Thyroid gland (tissue), 4 donors: ENCODE data around the gene MROH2A. TPM values are rescaled to one million over a fixed set of nuclear protein-coding genes. Genes with fewer than 3 reads are reported as not detected.
"Not testable (repeated sequence)": the region's sequence is repeated elsewhere in the genome, so short reads cannot be mapped to it uniquely, and the experiment has no call there.

ENCODE experiments used
- DNase-seq, 2 donors: peaks; one replicate each; pipeline ENCODE4 v3.0.0-alpha.2; 2019
- H3K27ac ChIP-seq, 3 donors: fragments of 200-600 bp; sonication (generic); 1 replicate in 2 of 3; 2 replicates in 1 of 3; pipeline ENCODE4 v1.5.1; 2016 to 2019; ENCODE audit warnings: mild to moderate bottlenecking in 1 of 3, moderate library complexity in 1 of 3
- H3K27me3 ChIP-seq: fragments of 200-600 bp; sonication (generic); one replicate; pipeline ENCODE4 v1.5.1; 2019
- H3K36me3 ChIP-seq, 2 donors: fragments of 200-600 bp; sonication (generic); one replicate each; pipeline ENCODE4 v1.5.1; 2016 to 2019
- H3K4me1 ChIP-seq, 2 donors: fragments of 200-600 bp; sonication (generic); one replicate each; pipeline ENCODE4 v1.5.1; 2017 to 2019
- H3K4me3 ChIP-seq, 3 donors: fragments of 200-600 bp; sonication (generic); replicated peaks in 1 of 3; 1 replicate in 2 of 3; 2 replicates in 1 of 3; pipeline ENCODE4 v1.5.1; 2016; ENCODE audit warnings: mild to moderate bottlenecking in 1 of 3
- H3K9me3 ChIP-seq: fragments of 200-600 bp; sonication (generic); one replicate; pipeline ENCODE4 v1.5.1; 2017
- CTCF ChIP-seq, 6 experiments: fragments of 200-600 bp in 3 of 6; fragments of 450-650 bp in 3 of 6; sonication (generic) in 3 of 6; IDR thresholded peaks; one replicate each; pipeline ENCODE4 v1.5.1; 2016 to 2019; ENCODE audit warnings: antibody characterized with exemption in 6 of 6, mild to moderate bottlenecking in 2 of 6, inconsistent platforms in 1 of 6, moderate library complexity in 1 of 6
- POLR2A ChIP-seq, 2 donors: fragments of 450-650 bp; IDR thresholded peaks; one replicate each; pipeline ENCODE4 v1.6.1; 2017; ENCODE audit warnings: antibody characterized with exemption in 2 of 2, mild to moderate bottlenecking in 2 of 2, moderate library complexity in 1 of 2
- WGBS, 2 donors: methylation state at CpG; one replicate each; pipeline ENCODE4 v1.1.5; 2017; 5-methylcytosine and 5-hydroxymethylcytosine counted together
- intact Hi-C: fragments of 100-400 bp; cut with DNase I; formaldehyde crosslinking; loops from one replicate; pipeline ENCODE4 v1.15.1; 2023
- total RNA-seq, 4 donors: library from RNA; depleted of rRNA; stranded (reverse); fragments of >200 nt; gene quantifications; one replicate each; pipeline ENCODE4 v1.2.3, GENCODE V29; 2016

MROH2A gene
- total RNA-seq, 4 donors from 2014 or later = 1.3 to 20.4 (median 9.3) TPM

GRCh38 chr2:233743464-233744259, 34.5 kb upstream of the MROH2A start:
- H3K36me3 ChIP-seq = no peaks in the 10 kb centered on the region
- no peak overlapping the region for H3K27ac ChIP-seq
- H3K4me1 ChIP-seq = no peaks in the 10 kb centered on the region
- DNase-seq = no peak
- WGBS, 2 donors = 94 to 96% methylated on average over 42 of the region's 46 CpGs
- H3K27me3 ChIP-seq = no peaks in the 10 kb centered on the region
- H3K4me3 ChIP-seq = no peak overlapping the region
- no peaks in the 10 kb centered on the region for H3K9me3 ChIP-seq
- intact Hi-C loops = no loop called here
- TF ChIP-seq CTCF (IDR thresholded peaks at IDR 0.05) (no peak), POLR2A (IDR thresholded peaks at IDR 0.05) (no peak)

DNA sequence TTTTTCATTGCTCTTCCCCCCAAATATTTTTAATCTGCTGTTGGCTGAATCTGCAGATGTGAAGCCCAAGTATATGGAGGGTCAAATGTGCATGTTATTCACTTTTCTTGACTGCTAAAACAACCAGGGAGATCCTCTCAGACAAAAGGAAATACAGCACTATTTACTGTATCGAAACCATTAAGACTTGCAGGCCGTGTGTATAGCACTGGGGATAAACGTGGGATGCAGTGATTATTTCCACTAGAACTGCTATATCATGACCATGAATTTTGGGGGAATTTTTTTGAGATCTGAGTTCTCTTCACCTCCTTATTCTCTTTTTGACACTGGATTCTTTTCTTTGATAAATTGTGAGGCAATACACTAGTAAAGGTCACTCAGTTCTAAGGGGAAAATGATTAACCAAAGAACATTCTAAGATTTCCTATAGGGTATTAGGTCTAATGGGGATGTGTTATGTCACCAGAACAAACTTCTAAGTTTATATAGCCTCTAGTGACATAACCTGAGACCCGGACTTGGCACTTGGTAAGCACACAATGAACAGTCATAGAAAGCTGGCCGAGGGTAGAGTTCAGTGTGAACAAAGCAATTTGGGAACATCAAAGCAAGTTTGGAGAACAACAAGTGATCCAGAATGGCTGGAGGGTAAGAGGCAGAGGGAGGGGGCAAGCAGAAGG, 32.9 kb upstream of the MROH2A start:
- Histone ChIP-seq H3K9me3 (no peaks in the 10 kb centered on the region), H3K27ac (no peak overlapping the region), H3K27me3 (no peaks in the 10 kb centered on the region), H3K4me1 (no peaks in the 10 kb centered on the region), H3K36me3 (no peaks in the 10 kb centered on the region), H3K4me3 (no peak overlapping the region)
- DNase-seq = no peak
- intact Hi-C loops = no loop called here
- 72 to 81% methylated on average over 5 of the region's 5 CpGs for WGBS, 2 donors
- TF ChIP-seq CTCF (IDR thresholded peaks at IDR 0.05) (no peak), POLR2A (IDR thresholded peaks at IDR 0.05) (no peak)

GRCh38 chr2:233745838-233746237, 32.3 kb upstream of the MROH2A start:
- H3K9me3 ChIP-seq, H3K4me3 ChIP-seq, H3K36me3 ChIP-seq, H3K27me3 ChIP-seq, intact Hi-C loops, H3K4me1 ChIP-seq, DNase-seq, H3K27ac ChIP-seq: not testable (repeated sequence)
- 62 to 74% methylated on average over 2 of the region's 2 CpGs for WGBS, 2 donors

DNA sequence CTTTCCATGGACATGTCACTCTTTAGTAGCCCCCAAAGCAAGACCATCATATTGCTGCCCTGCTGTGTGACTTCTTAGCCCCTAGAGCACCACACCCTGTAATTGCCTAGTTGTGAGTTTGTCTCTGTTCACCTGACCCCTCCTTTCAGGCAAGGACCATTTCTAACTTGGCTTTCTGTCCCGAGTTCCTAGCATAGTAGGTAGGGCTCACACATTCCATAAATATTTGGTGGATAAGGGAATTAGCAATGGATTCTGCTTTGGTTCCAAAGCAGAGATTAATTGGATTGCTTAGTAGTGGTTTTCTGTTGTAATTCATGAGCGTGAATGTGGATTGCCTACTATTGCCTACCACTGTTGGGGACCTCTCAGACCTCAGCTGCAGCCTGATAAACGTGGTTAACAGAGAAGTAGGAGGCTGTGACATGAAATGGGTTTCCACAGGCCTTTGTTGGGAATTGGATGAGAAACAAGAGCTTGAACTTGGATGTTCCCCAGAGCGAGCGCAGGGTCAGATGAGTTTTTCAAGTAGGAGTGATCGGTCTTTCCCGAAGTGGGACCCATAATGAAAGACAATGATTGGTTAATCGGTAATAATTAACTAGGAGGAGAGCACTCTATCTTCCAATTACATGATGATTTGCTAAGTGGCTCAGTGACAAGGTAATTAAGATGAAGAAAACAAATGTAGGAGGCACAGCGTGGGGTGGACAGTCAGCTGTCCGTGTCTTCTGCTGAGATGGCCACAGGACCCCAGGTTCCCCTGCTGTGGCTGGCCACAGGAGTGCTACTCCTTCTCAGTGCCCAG, 31.5 kb upstream of the MROH2A start:
- intact Hi-C loops = no loop called here
- Histone ChIP-seq H3K27ac (no peak overlapping the region), H3K4me3 (no peak overlapping the region), H3K9me3 (no peaks in the 10 kb centered on the region), H3K36me3 (no peaks in the 10 kb centered on the region), H3K4me1 (no peaks in the 10 kb centered on the region), H3K27me3 (no peaks in the 10 kb centered on the region)
- TF ChIP-seq POLR2A (IDR thresholded peaks at IDR 0.05) = no peak
- 76 to 77% methylated on average over 10 of the region's 10 CpGs for WGBS, 2 donors
- no peak for DNase-seq

DNA sequence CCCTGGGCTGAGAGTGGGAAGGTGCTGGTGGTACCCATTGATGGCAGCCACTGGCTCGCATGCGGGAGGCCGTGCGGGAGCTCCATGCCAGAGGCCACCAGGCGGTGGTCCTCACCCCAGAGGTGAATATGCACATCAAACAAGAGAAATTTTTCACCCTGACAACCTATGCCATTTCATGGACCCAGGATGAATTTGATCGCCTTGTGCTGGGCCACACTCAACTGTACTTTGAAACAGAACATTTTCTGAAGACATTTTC, 30.9 kb upstream of the MROH2A start:
- H3K27me3 ChIP-seq = no peaks in the 10 kb centered on the region
- no peak overlapping the region for H3K27ac ChIP-seq
- DNase-seq = no peak
- H3K4me3 ChIP-seq = no peak overlapping the region
- no peaks in the 10 kb centered on the region for H3K4me1 ChIP-seq
- 86 to 99% methylated on average over 5 to 6 of the region's 6 CpGs for WGBS, 2 donors
- no peaks in the 10 kb centered on the region for H3K36me3 ChIP-seq
- H3K9me3 ChIP-seq = no peaks in the 10 kb centered on the region
- intact Hi-C loops = no loop called here
- no peak for TF ChIP-seq CTCF (IDR thresholded peaks at IDR 0.05)
- TF ChIP-seq POLR2A (IDR thresholded peaks at IDR 0.05) = no peak

- DNase-seq, H3K27ac ChIP-seq, H3K9me3 ChIP-seq, H3K4me1 ChIP-seq, intact Hi-C loops, H3K4me3 ChIP-seq, H3K27me3 ChIP-seq, H3K36me3 ChIP-seq: not testable (repeated sequence)
- 74 to 92% methylated on average over 2 of the region's 2 CpGs for WGBS, 2 donors
These were observed 27.4 kb upstream of the MROH2A start for GRCh38 chr2:233750689-233751088.

DNA sequence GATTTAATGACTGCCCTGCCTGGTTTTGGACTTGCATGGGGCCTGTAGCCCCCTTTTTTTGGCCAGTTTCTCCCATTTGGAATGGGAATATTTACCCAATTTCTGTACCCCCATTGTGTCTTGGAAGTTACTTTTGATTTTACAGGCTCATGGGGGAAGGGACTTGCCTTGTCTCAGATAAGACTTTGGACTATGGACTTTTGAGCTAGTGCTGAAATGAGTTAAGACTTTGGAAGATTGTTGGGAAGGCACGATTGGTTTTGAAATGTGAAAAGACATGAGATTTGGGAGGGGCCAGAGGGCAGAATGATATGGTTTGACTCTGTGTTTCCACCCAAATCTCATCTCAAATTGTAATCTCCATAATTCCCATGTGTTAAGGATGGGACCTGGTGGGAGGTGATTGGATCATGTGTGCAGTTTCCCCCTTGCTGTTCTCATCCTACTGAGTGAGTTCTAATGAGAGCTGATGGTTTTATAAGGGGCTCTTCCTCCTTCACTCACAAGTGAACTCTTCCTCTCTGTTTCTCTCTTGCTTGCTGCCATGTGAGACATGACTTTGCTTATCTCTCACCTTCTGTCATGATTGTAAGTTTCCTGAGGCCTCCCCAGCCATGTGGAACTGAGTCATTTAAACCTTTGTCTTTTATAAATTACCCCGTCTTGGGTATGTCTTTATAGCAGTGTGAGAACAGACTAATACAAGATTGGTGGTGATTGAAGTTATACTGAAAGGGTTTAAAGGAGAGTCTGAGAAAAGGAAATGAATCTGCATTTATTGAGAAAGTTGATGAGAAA, 26.7 kb upstream of the MROH2A start:
- H3K36me3 ChIP-seq, intact Hi-C loops: not testable (repeated sequence)
- 79 to 86% methylated on average over 2 of the region's 2 CpGs for WGBS, 2 donors

More for the DNA sequence above, 26.7 kb upstream of the MROH2A start:
- DNase-seq, H3K4me3 ChIP-seq, H3K27ac ChIP-seq, H3K27me3 ChIP-seq, H3K9me3 ChIP-seq, H3K4me1 ChIP-seq: not testable (repeated sequence)
